ENCODE measurements around the gene MLEC.
A peak's percentile ranks its signal among the peaks of the same experiment; 100 is the strongest.

The MLEC gene

GRCh38 chr12:120692524-120693033 lies 5.6 kb downstream of the MLEC start:
- no peak for DNase-seq

- no peak for DNase-seq
Observed at GRCh38 chr12:120693848-120694247, 6.9 kb downstream of the MLEC start.

- DNase-seq, result no peak
Observed at GRCh38 chr12:120696626-120697025, 9.7 kb downstream of the MLEC start.

GRCh38 chr12:120697344-120697743 lies 10.4 kb downstream of the MLEC start:
- DNase-seq, result no peak

- DNase-seq, result no peak
Observed at GRCh38 chr12:120698665-120699064, 11.7 kb downstream of the MLEC start.

GRCh38 chr12:120699553-120699952 lies 12.6 kb downstream of the MLEC start:
- DNase-seq, result no peak

- no peak for DNase-seq
Observed at GRCh38 chr12:120700886-120701285, 13.9 kb downstream of the MLEC start.

- no peak for DNase-seq
Observed at GRCh38 chr12:120702637-120703036, 15.7 kb downstream of the MLEC start.

- no peak for DNase-seq
Observed at GRCh38 chr12:120703311-120703942, 16.5 kb downstream of the MLEC start.

GRCh38 chr12:120705618-120706017 lies 18.7 kb downstream of the MLEC start:
- DNase-seq, result no peak

GRCh38 chr12:120706029-120706428 lies 19.1 kb downstream of the MLEC start:
- no peak for DNase-seq

- DNase-seq, result no peak
Observed at GRCh38 chr12:120708651-120709050, 21.7 kb downstream of the MLEC start.

- peak; percentile 96 for DNase-seq
Observed at GRCh38 chr12:120710031-120710804, 23.3 kb downstream of the MLEC start, which contains the start of gene UNC119B. TSS of gene UNC119B (plus strand) at chr12:120710458. CDS start at chr12:120710475, 17 bp downstream.

GRCh38 chr12:120710805-120711296 lies 23.9 kb downstream of the MLEC start:
- no peak for DNase-seq

GRCh38 chr12:120711411-120711810 lies 24.5 kb downstream of the MLEC start:
- no peak for DNase-seq

- DNase-seq, result no peak
Observed at GRCh38 chr12:120712610-120713009, 25.7 kb downstream of the MLEC start.

- peak; percentile 26 for DNase-seq
Observed at GRCh38 chr12:120713861-120714482, 27.0 kb downstream of the MLEC start.

- no peak for DNase-seq
Observed at GRCh38 chr12:120718055-120718454, 31.1 kb downstream of the MLEC start.

GRCh38 chr12:120719072-120719471 lies 32.1 kb downstream of the MLEC start:
- DNase-seq, result no peak

- no peak for DNase-seq
Observed at GRCh38 chr12:120719496-120720233, 32.7 kb downstream of the MLEC start.

- DNase-seq, result no peak
Observed at GRCh38 chr12:120720234-120720986, 33.5 kb downstream of the MLEC start.
